ENCODE measurements around the gene CNBD2.

GRCh38 chr20:35984382-35984781 lies 16.0 kb downstream of the CNBD2 start:
- TF ChIP-seq EZH2phosphoT487 (IDR thresholded peaks at IDR 0.05; ENCODE audit: insufficient read depth, low read depth) (no peak), EZH2 (IDR thresholded peaks at IDR 0.05; ENCODE audit: insufficient read depth, poor library complexity, severe bottlenecking) (no peak)

All from GM23248 (cell line).